Stimulated activated CD4-positive, alpha-beta T cell treated with anti-CD3 and anti-CD28 coated beads, TNF-alpha, amount 100 ng/mL, for 48 hours (primary cell): Measurements from ENCODE around the gene WRAP53.

Experiments
- DNase-seq, 3 donors: peaks; one replicate each; pipeline ENCODE4 v3.0.0-alpha.2; 2020; ENCODE audit warnings: low read depth in 3 of 3

WRAP53 gene

DNA sequence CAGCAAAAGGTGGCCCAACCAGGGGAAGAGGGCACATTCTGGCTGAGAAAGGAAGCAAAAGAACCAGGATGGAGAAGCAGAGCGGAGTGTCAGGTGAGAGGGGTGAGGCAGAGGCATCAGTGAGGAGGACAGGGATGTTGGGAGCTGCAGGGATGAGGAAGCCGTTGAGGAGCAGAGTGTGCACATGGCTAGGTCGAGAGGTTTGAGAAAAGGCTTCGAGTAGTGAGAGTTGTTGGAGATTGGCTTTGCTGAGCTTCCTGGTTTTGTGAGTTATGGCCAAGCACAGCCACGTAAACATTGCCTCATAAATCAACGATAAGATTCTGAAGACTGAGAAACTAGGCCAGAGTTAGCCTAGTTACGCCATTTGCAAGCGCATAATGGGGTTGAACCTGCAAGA is 56.1 kb downstream of the WRAP53 start:
- no peak for DNase-seq

DNA sequence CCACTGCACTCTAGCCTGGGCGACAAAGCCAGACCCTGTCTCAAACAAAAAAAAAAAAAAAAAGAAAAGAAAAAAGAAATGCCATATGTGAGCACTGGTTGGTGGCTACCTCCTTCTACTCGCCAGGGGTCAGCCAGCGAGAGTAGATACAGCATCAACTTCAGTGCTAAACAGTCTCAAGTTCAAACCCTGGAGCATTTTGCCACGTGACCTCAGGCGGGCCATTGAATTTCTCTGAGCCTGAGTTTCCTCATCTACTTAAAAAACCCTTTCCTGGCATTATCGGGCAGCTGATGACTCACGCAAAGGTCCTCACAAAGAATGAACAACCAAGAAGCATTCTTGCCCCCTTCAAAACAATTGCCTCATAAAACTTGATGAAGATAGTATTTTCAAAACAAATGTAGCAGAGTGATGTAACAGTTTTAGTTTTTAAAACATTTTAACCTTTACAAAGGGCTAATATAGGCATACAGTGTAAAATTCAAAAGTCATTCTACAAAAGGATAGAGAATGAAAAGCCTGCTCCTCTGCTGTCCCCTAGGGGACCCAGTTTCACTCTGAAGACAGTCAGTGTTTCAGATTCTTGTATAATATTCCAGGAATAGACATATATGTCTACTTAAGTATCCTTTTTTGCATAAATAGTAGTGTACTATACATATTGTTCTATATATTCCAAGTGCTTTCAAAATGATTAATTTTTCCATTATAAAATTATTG is 57.6 kb downstream of the WRAP53 start:
- no peak for DNase-seq

DNA sequence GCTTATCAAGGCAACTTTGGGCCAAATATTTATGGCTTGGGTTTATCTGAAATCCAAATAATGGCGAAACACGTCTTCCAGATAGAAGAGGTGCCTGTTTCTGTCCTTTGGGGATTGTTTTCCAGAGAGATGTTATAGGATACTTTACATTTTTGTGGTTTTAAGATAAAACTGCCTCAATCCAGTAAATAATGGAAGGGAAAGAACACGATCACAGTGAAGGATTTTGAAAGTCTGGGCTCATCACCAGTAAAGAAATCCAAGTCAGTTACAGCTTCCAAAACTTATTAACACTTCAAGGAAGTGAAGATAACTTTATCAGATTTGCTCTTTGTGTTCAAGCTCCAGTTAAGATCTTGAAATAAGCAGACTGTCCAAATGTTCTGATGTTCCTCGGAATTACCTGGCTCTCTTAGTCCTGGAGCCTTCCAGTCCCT is 59.4 kb downstream of the WRAP53 start:
- DNase-seq: no peak

DNA sequence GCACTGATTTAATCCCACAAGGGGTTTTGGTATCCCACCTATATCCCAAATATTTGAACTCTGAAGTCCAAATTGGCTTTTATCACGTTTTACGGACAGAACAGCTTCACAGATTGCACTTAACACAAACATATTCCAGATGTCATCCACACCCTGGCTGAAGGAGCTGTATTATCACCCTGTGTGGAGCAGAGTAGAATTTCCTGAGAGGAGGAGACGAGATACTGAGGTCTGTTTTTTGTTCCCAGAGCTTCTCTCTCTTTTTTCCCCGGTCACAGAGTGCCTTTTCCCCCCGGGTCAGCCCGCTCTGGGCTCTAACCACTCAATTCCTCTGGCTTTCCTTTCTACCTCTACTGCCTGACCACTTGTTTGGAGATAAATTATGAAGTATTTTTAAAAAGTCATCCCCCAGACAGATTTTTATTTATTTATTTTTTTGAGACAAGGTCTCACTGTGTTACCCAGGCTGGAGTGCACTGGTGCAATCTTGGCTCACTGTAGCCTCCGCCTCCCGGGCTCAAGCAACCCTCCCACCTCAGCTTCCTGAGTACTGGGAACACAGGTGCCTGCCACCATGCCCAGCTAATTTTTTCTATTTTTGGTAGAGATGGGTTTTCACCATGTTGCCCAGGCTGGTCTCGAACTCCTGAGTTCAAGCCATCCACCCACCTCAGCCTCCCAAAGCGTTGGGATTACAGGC is 59.9 kb downstream of the WRAP53 start:
- no peak for DNase-seq

DNA sequence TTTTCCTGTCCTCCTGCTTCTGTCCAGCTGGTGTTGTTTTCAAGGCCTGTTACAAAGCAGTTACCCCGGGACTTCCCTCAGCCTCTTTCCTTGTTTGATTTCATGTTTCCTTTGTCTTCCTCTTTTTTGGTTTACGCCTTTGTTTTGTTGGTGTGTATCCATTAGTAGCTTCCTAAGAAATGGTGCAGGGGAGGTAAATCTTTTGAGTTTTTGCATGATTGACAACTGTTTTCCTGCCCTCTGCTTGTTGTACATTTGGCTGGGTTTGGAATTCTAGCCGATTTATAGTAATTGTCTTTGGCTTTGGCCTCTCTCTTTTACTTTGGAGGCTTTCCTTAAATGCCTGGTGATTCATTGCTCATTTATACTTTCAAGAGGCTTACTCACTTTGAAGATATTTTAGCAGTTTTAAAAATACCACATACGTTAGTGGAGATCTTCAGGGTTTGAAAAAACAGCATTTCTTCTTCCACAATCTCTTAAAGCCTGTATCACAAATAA is 62.1 kb downstream of the WRAP53 start:
- no peak for DNase-seq
